SK-N-SH (cell line): ENCODE measurements around the gene ZSWIM5.

Source experiments
- EZH2phosphoT487 ChIP-seq: fragments of 200-600 bp; sonication (generic); IDR thresholded peaks from 2 replicates; pipeline ENCODE4 v1.6.1; 2017; ENCODE audit warnings: low read depth, mixed run types, mild to moderate bottlenecking, antibody characterized with exemption, moderate library complexity, borderline replicate concordance
- FOXJ3 ChIP-seq: sonication (generic); formaldehyde crosslinking; IDR thresholded peaks from 2 replicates; pipeline ENCODE4 v1.5.1; 2020; ENCODE audit warnings: mild to moderate bottlenecking, missing genetic modification reagents
- NRF1 ChIP-seq: IDR thresholded peaks from 2 replicates; pipeline ENCODE4 v1.6.1; 2012; ENCODE audit warnings: low read depth, mild to moderate bottlenecking, low read length
- TF ChIP-seq, protein P1 (sequence below): fragments of 150-350 bp; IDR thresholded peaks from 2 replicates; pipeline ENCODE4 v1.6.1; 2017; ENCODE audit warnings: antibody characterized with exemption, low read length, low read depth, borderline replicate concordance
- TF ChIP-seq, protein P2 (sequence below): IDR thresholded peaks from 2 replicates; pipeline ENCODE4 v1.4.0; 2012; ENCODE audit warnings: low read depth, borderline replicate concordance

DNA sequence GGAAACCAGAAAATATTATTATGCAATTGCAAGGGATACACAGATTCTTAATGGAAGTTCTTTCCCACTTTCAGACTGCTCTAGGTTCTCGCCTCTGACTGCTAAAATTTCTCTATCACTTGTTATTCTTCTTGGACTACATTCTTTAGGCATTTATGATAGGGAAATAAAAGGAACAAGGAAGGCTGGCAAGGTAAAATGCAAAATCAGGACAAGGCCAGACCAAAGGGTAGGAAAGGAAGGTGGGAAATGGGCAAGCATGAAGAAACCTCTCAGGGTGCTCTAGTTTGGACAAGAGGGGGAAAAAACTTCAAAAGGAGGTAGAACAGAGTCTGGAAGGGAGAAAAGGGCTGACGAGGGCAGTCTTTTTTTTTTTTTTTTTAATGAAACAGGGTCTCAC, 168.2 kb downstream of the ZSWIM5 start:
- TF ChIP-seq EZH2phosphoT487, result no peak
- TF ChIP-seq, protein P1, sequence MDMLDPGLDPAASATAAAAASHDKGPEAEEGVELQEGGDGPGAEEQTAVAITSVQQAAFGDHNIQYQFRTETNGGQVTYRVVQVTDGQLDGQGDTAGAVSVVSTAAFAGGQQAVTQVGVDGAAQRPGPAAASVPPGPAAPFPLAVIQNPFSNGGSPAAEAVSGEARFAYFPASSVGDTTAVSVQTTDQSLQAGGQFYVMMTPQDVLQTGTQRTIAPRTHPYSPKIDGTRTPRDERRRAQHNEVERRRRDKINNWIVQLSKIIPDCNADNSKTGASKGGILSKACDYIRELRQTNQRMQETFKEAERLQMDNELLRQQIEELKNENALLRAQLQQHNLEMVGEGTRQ, result no peak
- no peak for TF ChIP-seq FOXJ3 (CRISPR knock-in tag)
- TF ChIP-seq, protein P2, sequence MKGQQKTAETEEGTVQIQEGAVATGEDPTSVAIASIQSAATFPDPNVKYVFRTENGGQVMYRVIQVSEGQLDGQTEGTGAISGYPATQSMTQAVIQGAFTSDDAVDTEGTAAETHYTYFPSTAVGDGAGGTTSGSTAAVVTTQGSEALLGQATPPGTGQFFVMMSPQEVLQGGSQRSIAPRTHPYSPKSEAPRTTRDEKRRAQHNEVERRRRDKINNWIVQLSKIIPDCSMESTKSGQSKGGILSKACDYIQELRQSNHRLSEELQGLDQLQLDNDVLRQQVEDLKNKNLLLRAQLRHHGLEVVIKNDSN, result no peak
- no peak for TF ChIP-seq NRF1
